GM19372 (cell line): Measurements from ENCODE around the gene IL32.
"Not testable (repeated sequence)": the region's sequence is repeated elsewhere in the genome, so short reads cannot be mapped to it uniquely, and the experiment has no call there.

Experiments used
- ATAC-seq: cut with Tn5 transposase; IDR thresholded peaks from one replicate; pipeline ENCODE4 v1.9.1; 2021; ENCODE audit warnings: mild to moderate bottlenecking, low read depth, moderate library complexity; ENCODE audit not compliant: unreplicated experiment

IL32 gene

GRCh38 chr16:3068487-3068886 lies 3.0 kb downstream of the IL32 start:
- no peak for ATAC-seq

DNA sequence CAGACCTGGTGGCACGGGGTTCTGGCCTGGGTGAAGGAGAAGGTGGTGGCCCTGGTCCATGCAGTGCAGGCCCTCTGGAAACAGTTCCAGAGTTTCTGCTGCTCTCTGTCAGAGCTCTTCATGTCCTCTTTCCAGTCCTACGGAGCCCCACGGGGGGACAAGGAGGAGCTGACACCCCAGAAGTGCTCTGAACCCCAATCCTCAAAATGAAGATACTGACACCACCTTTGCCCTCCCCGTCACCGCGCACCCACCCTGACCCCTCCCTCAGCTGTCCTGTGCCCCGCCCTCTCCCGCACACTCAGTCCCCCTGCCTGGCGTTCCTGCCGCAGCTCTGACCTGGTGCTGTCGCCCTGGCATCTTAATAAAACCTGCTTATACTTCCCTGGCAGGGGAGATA lies 3.7 kb downstream of the IL32 start:
- ATAC-seq: not testable (repeated sequence)

DNA sequence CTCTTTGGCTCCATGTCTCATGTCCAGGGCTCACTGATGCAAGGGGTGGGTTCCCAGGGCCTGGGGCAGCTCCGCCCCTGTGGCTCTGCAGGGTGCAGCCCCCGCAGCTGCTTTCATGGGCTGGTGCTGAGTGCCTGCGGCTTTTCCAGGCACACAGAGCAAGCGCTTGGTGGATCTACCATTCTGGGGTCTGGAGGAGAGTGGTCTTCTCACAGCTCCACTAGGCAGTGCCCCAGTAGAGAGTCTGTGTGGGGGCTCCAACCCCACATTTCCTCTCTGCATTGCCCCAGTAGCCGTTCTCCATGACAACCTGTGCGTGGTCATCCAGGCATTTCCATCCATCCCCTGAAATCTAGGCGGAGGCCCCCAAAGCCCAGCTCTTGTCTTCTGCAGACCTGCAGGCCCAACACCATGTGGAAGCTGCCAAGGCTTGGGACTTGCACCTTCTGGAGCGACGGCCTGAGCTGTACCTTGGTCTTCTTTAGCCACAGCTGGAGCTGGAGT lies 5.2 kb downstream of the IL32 start:
- no peak for ATAC-seq

- no peak for ATAC-seq
These were observed 6.2 kb downstream of the IL32 start for GRCh38 chr16:3071655-3072054.

DNA sequence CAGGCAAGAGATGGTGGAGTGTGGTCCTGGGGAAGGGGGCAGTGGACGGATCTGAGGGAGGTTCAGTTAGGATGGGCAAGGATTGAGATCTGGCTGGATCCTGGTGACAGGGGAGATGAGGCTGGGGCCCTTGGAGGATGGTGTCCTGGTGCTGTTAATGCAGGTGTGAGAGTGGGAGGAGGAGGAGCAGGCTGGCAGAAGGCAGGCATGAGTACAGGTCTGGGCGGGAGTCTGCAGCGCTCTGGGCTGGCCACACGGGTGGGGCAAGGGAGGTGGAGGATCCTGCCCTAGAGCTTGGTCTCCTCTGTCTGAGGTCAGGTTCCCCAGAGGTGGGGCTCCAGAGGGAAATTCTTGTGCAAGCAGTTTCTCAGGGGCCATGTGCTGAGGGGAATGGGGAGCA lies 6.7 kb downstream of the IL32 start:
- not testable (repeated sequence) for ATAC-seq

DNA sequence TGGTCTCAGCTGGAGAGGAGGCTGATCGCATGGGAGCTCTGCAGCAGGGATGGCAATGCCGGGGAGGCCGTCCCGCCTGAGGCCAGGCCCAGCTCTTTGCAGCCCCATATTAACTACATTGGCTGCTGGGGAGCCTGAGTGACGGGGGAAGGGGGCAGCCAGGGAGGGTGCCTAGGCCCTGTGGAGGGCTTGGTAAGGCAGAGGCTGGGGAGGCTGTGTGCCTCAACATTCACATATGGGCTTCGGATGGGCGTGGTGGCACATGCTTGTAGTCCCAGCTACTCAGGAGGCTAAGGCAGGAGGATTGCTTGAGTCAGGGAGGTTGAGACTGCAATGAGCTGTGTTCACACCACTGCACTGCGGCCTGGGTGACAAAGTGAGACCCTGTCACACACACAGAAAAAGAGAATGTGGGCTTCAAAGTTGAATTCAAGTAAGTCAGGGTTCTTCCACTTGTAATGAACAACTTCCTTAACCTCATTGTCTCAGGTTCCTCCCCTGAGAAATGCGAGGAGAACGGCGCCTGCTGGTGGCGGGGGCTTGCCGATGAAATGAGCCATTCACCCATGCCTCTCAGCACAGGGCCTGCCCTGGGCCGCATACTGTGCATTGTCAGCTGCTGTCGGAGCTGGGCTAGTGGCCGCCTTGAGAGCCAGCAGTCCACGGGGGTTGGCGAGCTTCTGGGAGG lies 7.3 kb downstream of the IL32 start:
- not testable (repeated sequence) for ATAC-seq

DNA sequence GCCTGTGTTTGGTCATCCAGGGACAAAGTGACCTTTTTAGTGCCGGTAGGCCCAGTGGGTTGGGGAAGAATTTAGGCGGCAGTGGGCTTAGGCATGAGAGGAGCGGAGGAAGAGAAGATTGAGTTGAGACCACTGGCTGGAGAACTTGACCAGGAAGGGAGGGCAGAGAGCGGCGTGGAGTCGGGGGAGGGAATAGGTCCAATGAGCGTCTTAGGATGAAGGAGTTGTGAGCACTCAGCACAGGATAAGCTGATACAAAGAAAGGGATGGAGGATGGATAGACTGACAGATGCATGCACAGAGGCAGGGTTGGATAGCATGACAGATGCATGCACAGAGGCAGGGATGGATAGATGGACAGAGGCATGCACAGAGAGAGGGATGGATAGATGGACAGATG lies 8.0 kb downstream of the IL32 start:
- no peak for ATAC-seq

DNA sequence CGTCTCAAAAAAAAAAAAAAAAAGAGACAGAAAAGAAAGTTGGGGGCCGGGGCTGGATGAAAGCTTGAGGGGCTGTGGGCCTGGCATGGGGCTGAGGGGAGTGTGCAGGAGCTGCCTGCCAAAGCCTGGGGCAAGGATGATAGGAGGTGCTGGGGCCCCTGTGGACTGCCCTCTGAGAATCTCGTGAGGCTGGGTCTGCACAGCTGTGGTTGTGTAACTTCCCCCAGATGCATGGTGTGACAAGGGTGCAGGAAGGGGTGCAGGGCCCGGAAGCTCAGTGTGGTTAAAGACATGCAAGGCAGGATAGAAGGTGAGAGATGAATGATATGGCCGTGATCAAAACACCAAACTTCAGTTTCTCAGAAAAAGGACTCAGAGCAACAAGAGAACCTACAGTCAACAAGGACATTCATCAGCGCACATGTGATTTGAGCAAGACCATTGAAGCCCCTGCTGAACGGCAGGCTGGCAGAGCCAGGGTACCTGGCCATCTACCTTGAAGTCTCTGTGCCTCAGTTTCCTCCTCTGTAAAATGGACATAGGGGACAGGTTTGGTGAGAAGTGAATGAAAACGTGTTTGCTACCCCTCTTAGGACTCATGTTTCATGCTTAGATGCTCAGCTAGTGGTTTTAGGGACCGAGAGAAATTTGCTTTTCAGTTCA lies 9.6 kb downstream of the IL32 start:
- peak; percentile 53 for ATAC-seq

DNA sequence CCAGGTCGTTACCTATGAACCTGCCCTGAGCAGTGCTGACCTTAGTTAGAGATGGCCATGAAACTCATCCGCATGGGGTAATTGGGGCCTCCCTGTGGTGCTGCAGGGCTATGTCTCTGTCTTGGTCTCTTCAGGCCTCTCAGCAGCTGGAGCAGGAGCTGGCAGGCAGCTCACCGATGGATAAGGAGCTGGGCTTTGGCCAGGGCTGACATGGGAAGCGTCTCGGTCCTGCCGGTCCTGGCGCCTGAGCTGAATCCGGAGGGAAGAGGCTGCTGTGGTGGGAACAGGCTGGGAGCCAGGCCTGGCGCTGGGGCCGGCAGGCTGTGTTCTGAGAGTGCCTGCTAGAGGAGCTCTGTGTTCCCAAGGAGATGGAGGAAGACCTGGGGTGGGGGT lies 10.1 kb downstream of the IL32 start:
- no peak for ATAC-seq

- not testable (repeated sequence) for ATAC-seq
These were observed 10.5 kb downstream of the IL32 start for GRCh38 chr16:3075946-3076345.

- ATAC-seq: no peak
These were observed 11.1 kb downstream of the IL32 start for GRCh38 chr16:3076577-3076976.

DNA sequence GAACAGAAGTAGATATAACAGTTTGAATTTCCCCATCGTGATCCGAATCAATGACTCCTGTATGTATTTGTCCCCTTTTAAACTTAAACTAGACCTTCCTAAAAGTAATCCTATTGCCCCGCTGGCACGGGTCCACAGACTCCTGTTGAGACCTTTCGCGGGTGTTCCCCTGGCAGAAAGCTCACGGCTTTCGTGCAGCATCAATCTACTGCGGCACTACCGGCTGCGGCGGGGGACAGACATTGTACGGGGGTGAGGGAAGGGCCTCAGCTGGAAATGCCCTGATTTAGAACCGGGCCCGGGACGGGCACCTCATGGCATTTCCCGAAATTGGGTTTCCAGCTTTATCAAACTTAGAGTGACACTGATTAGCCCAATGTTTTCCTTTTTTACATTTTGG lies 14.6 kb downstream of the IL32 start:
- no peak for ATAC-seq

DNA sequence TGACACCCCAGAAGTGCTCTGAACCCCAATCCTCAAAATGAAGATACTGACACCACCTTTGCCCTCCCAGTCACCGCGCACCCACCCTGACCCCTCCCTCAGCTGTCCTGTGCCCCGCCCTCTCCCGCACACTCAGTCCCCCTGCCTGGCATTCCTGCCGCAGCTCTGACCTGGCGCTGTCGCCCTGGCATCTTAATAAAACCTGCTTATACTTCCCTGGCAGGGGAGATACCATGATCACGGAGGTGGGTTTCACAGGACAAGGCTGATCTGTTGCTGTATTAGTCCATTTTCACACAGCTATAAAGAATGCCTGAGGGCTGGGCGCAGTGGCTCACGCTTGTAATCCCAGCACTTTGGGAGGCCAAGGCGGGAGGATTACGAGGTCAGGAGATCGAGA lies 16.5 kb downstream of the IL32 start:
- not testable (repeated sequence) for ATAC-seq

DNA sequence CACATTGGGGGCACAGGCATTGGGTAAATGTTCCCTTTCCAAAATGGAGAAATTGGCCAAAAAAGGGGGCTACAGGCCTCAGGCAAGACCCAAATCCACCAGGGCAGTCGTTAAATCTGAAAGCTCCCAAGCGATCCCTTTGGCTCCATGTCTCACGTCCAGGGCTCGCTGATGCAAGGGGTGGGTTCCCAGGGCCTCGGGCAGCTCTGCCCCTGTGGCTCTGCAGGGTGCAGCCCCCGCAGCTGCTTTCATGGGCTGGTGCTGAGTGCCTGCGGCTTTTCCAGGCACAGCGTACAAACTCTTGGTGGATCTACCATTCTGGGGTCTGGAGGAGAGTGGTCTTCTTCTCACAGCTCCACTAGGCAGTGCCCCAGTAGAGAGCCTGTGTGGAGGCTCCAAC lies 18.0 kb downstream of the IL32 start:
- not testable (repeated sequence) for ATAC-seq

GRCh38 chr16:3084491-3084890 lies 19.1 kb downstream of the IL32 start:
- ATAC-seq: no peak

- ATAC-seq: no peak
These were observed 19.7 kb downstream of the IL32 start for GRCh38 chr16:3084969-3085670.

DNA sequence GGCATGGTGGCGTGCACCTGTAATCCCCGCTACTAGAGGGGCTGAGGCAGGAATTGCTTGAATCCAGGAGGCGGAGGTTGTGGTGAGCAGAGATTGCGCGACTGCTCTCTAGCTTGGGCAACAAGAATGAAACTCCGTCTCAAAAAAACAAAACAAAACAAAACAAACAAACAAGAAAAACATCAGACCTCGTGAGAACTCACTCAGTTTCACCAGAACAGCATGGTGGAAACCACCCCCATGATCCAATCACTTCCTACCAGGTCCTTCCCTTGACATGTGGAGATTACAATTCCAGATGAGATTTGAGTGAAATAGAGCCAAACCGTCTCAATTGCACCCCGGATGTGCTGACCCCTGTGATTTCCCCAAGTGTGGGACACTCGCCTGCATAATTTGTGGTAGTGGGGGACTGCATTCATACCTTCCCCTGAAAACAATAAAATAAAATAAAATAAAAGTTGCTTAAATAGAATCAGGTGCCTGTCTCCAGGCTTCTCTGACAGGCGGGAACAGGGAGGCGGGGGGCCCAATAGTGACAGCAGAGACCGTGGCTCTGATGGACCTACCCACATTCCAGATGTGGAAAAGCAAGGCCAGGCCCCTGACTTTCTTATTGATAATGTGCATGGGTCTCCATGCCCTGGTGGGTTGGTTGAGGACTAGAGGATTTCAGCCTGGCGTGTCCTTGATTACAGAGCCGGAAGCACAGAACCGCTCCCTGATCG lies 20.6 kb downstream of the IL32 start:
- ATAC-seq: no peak

DNA sequence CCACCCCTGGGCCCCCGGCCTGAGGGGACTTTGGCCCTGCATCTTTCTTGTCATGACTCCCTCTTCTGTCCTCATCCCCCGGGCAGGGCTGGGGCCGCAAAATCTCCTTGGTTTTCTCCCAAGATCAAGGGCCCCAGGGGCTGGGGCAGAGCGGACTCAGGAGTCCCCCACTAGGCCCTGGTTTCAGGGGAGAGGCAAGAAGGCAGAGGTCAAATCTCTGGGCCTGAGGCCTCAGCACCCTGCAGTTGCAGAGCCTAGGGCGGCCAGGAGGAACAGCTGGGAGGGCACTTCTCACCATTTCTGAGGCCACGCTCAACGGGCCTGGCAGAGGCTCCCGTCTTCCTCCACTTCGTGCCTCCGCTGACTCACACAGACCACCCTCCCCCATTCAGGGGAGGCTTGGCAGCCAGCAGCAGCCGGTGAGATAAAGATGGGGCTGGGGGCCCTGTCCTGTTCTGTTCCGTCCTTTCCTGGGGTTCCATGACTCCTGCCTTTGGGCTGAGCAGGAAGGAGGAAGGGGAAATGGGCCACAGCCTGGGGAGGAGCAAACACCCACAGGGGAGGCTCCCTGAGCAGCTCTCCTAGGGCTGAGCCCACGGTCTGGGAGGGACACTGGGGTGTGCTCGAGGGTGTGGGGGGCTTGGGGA lies 21.3 kb downstream of the IL32 start:
- no peak for ATAC-seq

GRCh38 chr16:3087243-3088235 lies 22.1 kb downstream of the IL32 start:
- no peak for ATAC-seq
